Breast epithelium (tissue), 4 donors: ENCODE data around the gene CACHD1. TPM values are rescaled to one million over a fixed set of nuclear protein-coding genes. Genes with fewer than 3 reads are reported as not detected.

Experiments used
- DNase-seq, 2 donors: peaks; one replicate each; pipeline ENCODE4 v3.0.0-alpha.2; 2019; ENCODE audit warnings: low spot score in 2 of 2
- H3K27ac ChIP-seq, 2 donors: fragments of 200-600 bp; sonication (generic) in 1 of 2; one replicate each; pipeline ENCODE4 v1.5.1; 2016 to 2019; ENCODE audit warnings: mild to moderate bottlenecking in 1 of 2
- H3K27me3 ChIP-seq, 2 donors: fragments of 200-600 bp; sonication (generic) in 1 of 2; one replicate each; pipeline versions ENCODE4 v1.5.1 to v1.6.0; 2017 to 2019; ENCODE audit warnings: control low read depth in 1 of 2, mild to moderate bottlenecking in 1 of 2
- H3K36me3 ChIP-seq: fragments of 200-600 bp; one replicate; pipeline ENCODE4 v1.5.1; 2019
- H3K4me1 ChIP-seq, 2 donors: fragments of 200-600 bp; sonication (generic); one replicate each; pipeline ENCODE4 v1.5.1; 2016 to 2019; ENCODE audit warnings: control low read depth in 1 of 2
- H3K4me3 ChIP-seq, 3 donors: fragments of 200-600 bp; sonication (generic); 1 replicate in 2 of 3; 2 replicates in 1 of 3; pipeline ENCODE4 v1.5.1; 2016 to 2019; ENCODE audit warnings: mild to moderate bottlenecking in 3 of 3, moderate library complexity in 2 of 3
- H3K9me3 ChIP-seq, 2 donors: fragments of 200-600 bp; sonication (generic) in 1 of 2; one replicate each; pipeline ENCODE4 v1.5.1; 2016 to 2019; ENCODE audit warnings: control low read depth in 1 of 2
- CTCF ChIP-seq, 3 donors: fragments of 450-650 bp; IDR thresholded peaks; one replicate each; pipeline ENCODE4 v1.5.1; 2016 to 2017; ENCODE audit warnings: antibody characterized with exemption in 3 of 3, mild to moderate bottlenecking in 3 of 3, moderate library complexity in 3 of 3
- POLR2A ChIP-seq: fragments of 450-650 bp; IDR thresholded peaks from one replicate; pipeline ENCODE4 v1.6.1; 2016; ENCODE audit warnings: antibody characterized with exemption, mild to moderate bottlenecking, moderate library complexity
- POLR2AphosphoS5 ChIP-seq, 3 donors: sonication (generic); formaldehyde crosslinking; IDR thresholded peaks; one replicate each; pipeline ENCODE4 v1.6.1; 2017; ENCODE audit warnings: antibody characterized with exemption in 3 of 3
- intact Hi-C: fragments of 100-400 bp; cut with DNase I; formaldehyde crosslinking; loops from one replicate; pipeline ENCODE4 v1.15.1; 2023; ENCODE audit warnings: low total_unique reads
- total RNA-seq, 3 donors: library from RNA; depleted of rRNA; stranded (reverse); fragments of >200 nt; gene quantifications; one replicate each; pipeline ENCODE4 v1.1.0, GENCODE V29; 2016

Gene CACHD1
- total RNA-seq = 10 to 100 TPM; 21.6 to 31.9 (median 25.3) TPM

- H3K27ac ChIP-seq = peak within 1 kb of the TSS; percentile 82 to 91
- intact Hi-C loops = no loop called here
- no peaks in the 10 kb centered on the region for H3K9me3 ChIP-seq
- peak; percentile 69 to 70 for DNase-seq
- no peaks in the 10 kb centered on the region for H3K27me3 ChIP-seq
- TF ChIP-seq CTCF (IDR thresholded peaks at IDR 0.05) (peak; percentile 16 to 42 (median 23)), POLR2AphosphoS5 (IDR thresholded peaks at IDR 0.05) (peak; percentile 19 to 50 (median 29)), POLR2A (no peak)
- peaks cover 4 to 5% of the 10 kb centered on the region in 2 donors for H3K4me1 ChIP-seq
- no peaks in the 10 kb centered on the region for H3K36me3 ChIP-seq
- peak within 1 kb of the TSS; percentile 79 to 83 (median 81) for H3K4me3 ChIP-seq
Measured at GRCh38 chr1:64469977-64470664, at the start of gene CACHD1. Gene CACHD1 (plus strand): TSS chr1:64470129. CDS start chr1:64470745, 616 bp downstream.

GRCh38 chr1:64421377-64421776 lies 48.6 kb upstream of the CACHD1 start:
- DNase-seq = no peak
- Histone ChIP-seq H3K4me3 (no peak overlapping the region), H3K9me3 (no peaks in the 10 kb centered on the region), H3K27ac (no peak overlapping the region), H3K36me3 (no peaks in the 10 kb centered on the region), H3K27me3 (no peaks in the 10 kb centered on the region), H3K4me1 (no peaks in the 10 kb centered on the region)
- no peak for TF ChIP-seq POLR2A
- no peak for TF ChIP-seq POLR2AphosphoS5 (IDR thresholded peaks at IDR 0.05)
- no peak for TF ChIP-seq CTCF (IDR thresholded peaks at IDR 0.05)
- intact Hi-C loops = no loop called here

DNA sequence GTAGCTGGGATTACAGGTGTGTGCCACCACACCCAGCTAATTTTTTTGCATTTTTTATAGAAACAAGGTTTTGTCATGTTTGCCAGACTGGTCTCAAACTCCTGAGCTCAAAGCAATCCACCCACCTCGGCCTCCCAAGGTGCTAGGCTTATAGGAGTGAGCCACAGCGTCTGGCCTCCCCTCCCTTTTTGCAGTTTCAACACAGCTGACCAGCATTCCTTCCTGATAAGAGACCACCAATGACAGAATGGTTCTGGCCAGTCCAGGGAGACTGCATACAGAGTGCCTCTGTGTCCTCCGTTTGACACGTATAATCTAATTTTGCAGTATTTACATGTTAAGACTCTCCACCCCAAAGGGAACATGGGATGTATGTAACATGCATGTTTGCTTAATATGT lies 46.4 kb upstream of the CACHD1 start:
- no peak overlapping the region for H3K4me3 ChIP-seq
- no peak overlapping the region for H3K27ac ChIP-seq
- intact Hi-C loops = no loop called here

DNA sequence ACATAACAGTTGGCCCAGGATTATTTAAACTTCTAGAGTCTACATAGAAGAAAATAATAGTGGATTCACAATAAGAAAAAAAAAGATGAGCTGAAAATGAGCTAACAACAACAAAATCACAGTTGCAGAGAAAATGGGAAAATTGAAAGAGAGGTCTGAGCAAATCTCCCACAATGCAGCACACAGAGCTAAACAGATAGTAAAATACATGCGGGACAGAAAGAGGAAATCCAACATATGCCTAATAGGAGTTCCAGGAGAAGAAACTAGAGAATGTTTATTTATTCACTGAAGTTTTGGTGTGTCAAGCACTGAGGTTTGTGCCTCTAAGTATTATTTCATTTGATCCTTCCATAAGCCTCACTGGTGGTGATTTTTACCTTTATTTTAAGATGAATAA lies 45.5 kb upstream of the CACHD1 start:
- Histone ChIP-seq H3K27ac (no peak overlapping the region), H3K4me1 (no peaks in the 10 kb centered on the region), H3K27me3 (no peaks in the 10 kb centered on the region), H3K36me3 (no peaks in the 10 kb centered on the region), H3K4me3 (no peak overlapping the region), H3K9me3 (no peaks in the 10 kb centered on the region)
- no peak for DNase-seq
- intact Hi-C loops = no loop called here
- TF ChIP-seq CTCF (IDR thresholded peaks at IDR 0.05) = no peak
- no peak for TF ChIP-seq POLR2A
- TF ChIP-seq POLR2AphosphoS5 (IDR thresholded peaks at IDR 0.05) = no peak

More for the DNA sequence above, 46.4 kb upstream of the CACHD1 start:
- Histone ChIP-seq H3K36me3 (no peaks in the 10 kb centered on the region), H3K9me3 (no peaks in the 10 kb centered on the region), H3K4me1 (no peaks in the 10 kb centered on the region), H3K27me3 (no peaks in the 10 kb centered on the region)
- DNase-seq = no peak
- TF ChIP-seq POLR2AphosphoS5 (IDR thresholded peaks at IDR 0.05) (no peak), POLR2A (no peak)

DNA sequence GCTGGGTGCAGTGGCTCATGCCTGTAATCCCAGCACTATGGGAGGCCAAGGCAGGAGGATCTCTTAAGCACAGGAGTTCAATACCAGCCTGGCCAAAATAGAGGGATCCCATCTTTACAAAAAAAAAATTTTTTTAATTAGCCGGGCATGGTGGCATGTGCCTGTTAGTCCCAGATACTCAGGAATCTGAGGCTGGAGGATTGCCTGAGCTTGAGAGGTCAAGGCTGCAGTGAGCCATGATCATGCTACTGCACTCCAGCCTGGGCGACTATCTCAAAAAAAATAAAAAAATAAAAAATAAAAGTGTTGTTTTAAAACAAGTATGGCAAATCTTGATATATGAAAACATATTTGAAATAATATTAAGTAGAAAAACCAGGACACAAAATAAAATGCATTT lies 44.4 kb upstream of the CACHD1 start:
- H3K27me3 ChIP-seq = no peaks in the 10 kb centered on the region
- H3K4me1 ChIP-seq = no peaks in the 10 kb centered on the region
- no peaks in the 10 kb centered on the region for H3K9me3 ChIP-seq
- no peaks in the 10 kb centered on the region for H3K36me3 ChIP-seq
- DNase-seq = no peak
- TF ChIP-seq POLR2AphosphoS5 (IDR thresholded peaks at IDR 0.05) (no peak), POLR2A (no peak), CTCF (IDR thresholded peaks at IDR 0.05) (no peak)
- intact Hi-C loops = no loop called here
- no peak overlapping the region for H3K4me3 ChIP-seq
- no peak overlapping the region for H3K27ac ChIP-seq
